D721Med (cell line): Measurements from ENCODE around the gene SLC26A11.

Experiments
- DNase-seq: peaks from one replicate; pipeline ENCODE4 v3.0.0; 2011; ENCODE audit warnings: low spot score; ENCODE audit not compliant: insufficient read length
- FAIRE-seq: peaks from 2 replicates; lab custom pipeline; 2011; peaks lifted over from hg19 to GRCh38; lab: Jason Lieb, UNC
- TF ChIP-seq, protein P1 (sequence below): IDR thresholded peaks from 2 replicates; pipeline ENCODE4 v1.5.1; 2012; ENCODE audit warnings: mild to moderate bottlenecking, control low read depth; ENCODE audit not compliant: insufficient read depth; ENCODE audit errors: missing control alignments

Gene SLC26A11

DNA sequence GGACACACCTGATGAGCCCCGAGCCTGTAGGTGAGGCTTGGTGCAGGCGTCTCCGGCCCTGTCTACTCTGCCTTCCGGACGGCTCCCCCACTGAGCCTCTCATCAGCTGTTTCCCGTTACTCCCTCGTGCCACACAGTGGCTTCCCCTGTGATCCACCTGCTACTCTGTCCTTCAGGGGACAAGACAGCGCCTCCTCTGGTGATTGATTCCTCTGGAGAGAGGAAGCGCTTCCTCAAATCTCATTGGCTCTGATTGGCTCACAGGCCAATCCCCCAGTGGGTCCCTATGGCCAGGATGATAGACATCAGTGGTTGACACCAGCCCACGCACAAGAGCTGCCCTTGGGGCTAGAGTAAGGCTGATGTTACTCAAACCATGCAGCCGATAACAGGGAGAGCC lies 64.4 kb downstream of the SLC26A11 start:
- TF ChIP-seq, protein P1, sequence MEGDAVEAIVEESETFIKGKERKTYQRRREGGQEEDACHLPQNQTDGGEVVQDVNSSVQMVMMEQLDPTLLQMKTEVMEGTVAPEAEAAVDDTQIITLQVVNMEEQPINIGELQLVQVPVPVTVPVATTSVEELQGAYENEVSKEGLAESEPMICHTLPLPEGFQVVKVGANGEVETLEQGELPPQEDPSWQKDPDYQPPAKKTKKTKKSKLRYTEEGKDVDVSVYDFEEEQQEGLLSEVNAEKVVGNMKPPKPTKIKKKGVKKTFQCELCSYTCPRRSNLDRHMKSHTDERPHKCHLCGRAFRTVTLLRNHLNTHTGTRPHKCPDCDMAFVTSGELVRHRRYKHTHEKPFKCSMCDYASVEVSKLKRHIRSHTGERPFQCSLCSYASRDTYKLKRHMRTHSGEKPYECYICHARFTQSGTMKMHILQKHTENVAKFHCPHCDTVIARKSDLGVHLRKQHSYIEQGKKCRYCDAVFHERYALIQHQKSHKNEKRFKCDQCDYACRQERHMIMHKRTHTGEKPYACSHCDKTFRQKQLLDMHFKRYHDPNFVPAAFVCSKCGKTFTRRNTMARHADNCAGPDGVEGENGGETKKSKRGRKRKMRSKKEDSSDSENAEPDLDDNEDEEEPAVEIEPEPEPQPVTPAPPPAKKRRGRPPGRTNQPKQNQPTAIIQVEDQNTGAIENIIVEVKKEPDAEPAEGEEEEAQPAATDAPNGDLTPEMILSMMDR = no peak
- DNase-seq (no peak), FAIRE-seq (no peak)

DNA sequence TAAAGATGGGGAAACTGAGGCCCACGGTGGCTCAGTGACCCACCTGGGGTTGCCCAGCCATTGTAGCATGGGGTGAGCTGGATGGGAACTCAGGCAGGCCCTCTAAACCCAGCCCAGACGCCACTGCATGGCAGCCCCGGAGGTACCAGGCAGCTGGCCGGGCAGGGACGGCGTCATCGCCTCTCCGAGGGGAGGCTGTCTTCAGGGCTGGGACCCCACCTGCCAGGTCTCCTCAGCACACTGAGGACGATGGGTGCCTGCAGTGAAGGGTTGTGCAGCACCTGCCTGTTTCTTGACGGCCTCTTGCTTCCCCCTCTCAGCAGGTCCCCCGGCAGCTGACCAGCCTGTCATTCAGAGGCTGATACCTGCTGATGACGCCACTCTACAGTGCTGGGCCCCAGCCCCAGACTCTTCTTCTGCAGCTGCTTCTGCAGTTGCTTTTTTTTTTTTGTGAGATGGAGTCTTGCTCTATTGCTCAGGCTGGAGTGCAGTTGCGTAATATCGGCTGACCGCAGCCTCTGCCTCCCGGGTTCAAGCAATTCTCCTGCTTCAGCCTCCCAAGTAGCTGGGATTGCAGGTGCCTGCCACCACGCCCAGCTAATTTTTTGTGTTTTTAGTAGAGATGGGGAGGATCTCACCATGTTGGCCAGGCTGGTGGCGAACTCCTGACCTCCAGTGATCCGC lies 65.2 kb downstream of the SLC26A11 start:
- TF ChIP-seq, protein P1 = no peak
- FAIRE-seq (no peak), DNase-seq (no peak)

DNA sequence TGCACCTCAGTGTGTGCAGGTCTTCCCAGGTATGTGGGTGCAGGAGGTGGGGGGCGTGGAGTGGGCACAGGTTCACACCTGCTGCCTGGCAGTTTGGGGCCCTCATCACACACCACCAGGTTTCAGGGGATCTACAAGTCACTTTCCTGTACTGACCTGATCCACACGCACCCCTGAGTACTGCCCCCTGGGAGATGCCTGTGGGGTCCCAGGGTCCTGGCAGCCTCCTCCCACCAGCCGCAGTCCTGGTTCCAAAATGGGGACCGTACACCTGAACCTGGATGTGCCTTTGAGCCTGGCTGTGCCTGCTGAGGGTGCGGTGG lies 66.4 kb downstream of the SLC26A11 start:
- DNase-seq (no peak), FAIRE-seq (no peak)
- TF ChIP-seq, protein P1 = no peak

DNA sequence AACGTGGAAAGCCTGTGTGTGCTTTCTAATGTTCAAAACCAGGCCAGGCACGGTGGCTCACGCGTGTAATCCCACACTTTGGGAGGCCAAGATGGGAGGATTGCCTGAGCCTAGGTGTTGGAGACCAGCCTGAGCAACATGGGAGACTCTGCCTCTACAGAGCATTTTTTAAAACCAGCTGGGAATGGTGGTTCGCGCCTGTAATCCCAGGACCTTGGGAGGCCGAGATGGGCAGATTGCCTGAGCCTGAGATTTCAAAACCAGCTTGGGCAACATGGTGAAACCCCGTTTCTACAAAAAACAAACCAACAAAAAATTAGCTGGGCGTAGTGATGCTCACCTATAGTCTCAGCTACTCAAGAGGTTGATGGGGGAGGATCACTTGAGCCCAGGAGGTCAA lies 66.8 kb downstream of the SLC26A11 start:
- TF ChIP-seq, protein P1 = no peak
- FAIRE-seq = no peak
- DNase-seq = no peak

DNA sequence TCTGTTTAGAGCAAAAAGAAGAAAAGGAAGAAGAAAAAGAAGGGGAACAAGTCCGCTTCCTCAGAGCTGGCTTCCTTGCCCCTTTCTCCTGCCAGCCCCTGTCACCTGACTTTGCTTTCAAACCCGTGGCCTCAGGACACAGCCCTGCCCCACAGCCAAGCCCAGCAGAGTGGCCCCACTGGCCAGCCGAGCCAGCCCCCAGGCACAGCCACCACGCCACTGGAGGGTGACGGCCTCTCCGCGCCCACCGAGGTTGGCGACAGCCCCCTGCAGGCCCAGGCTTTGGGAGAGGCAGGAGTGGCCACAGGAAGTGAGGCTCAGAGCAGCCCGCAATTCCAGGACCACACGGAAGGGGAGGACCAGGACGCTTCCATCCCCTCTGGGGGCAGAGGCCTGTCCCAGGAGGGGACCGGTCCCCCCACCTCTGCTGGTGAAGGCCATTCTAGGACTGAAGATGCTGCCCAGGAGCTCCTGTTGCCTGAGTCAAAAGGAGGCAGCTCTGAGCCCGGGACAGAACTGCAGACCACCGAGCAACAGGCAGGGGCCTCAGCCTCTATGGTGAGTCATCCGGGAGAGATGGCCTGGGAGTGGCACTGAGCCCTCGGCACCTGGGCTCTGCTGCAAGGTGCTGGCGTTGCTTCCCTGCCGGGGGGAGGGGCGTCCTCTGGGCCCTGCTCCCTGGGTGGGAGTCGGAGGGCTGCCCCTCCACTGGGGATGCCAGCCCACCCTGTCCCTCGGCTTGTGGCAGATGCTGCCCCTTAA lies 67.8 kb downstream of the SLC26A11 start:
- no peak for FAIRE-seq
- TF ChIP-seq, protein P1 = no peak
- no peak for DNase-seq

DNA sequence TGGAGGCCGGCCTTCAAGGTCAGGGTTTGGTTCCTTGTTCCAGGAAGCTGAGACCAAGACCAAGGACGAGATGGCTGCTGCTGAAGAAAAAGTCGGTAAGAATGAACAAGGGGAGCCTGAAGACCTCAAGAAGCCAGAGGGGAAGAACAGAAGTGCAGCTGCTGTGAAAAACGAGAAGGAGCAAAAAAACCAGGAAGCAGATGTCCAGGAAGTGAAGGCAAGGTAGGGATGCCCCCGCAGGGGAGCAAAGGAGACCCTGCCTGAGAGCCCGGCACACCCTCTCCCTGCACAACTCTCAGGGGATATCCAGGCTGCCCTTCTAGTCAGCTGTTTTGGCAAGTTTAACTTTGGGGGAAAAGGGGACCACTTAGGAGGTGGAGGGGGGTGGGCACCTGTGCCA lies 69.4 kb downstream of the SLC26A11 start:
- no peak for FAIRE-seq
- TF ChIP-seq, protein P1 = no peak
- DNase-seq = no peak

DNA sequence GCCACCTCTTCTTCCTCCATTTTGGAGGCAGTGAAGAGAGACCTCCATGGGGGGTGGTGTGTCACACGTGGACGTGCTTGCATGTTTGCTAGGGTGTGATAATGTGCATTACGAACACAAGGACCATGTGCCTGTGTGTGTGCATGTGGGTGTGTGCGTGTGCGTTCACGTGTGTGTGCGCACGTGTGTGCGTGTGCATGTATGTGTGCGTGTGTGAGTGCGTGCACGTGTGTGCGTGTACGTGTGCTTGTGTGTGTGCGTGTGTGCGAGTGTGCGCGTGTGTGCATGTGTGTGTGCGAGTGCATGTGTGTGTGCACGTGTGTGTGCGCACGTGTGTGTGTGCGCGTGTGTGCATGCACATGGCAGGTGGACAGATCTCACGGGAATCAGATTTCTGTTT lies 69.9 kb downstream of the SLC26A11 start:
- FAIRE-seq (no peak), DNase-seq (no peak)
- TF ChIP-seq, protein P1 = no peak
